ENCODE data around the gene MXD3.
A peak's percentile ranks its signal among the peaks of the same experiment; 100 is the strongest.
"Not testable (repeated sequence)": the region's sequence is repeated elsewhere in the genome, so short reads cannot be mapped to it uniquely, and the experiment has no call there.

MXD3 gene

DNA sequence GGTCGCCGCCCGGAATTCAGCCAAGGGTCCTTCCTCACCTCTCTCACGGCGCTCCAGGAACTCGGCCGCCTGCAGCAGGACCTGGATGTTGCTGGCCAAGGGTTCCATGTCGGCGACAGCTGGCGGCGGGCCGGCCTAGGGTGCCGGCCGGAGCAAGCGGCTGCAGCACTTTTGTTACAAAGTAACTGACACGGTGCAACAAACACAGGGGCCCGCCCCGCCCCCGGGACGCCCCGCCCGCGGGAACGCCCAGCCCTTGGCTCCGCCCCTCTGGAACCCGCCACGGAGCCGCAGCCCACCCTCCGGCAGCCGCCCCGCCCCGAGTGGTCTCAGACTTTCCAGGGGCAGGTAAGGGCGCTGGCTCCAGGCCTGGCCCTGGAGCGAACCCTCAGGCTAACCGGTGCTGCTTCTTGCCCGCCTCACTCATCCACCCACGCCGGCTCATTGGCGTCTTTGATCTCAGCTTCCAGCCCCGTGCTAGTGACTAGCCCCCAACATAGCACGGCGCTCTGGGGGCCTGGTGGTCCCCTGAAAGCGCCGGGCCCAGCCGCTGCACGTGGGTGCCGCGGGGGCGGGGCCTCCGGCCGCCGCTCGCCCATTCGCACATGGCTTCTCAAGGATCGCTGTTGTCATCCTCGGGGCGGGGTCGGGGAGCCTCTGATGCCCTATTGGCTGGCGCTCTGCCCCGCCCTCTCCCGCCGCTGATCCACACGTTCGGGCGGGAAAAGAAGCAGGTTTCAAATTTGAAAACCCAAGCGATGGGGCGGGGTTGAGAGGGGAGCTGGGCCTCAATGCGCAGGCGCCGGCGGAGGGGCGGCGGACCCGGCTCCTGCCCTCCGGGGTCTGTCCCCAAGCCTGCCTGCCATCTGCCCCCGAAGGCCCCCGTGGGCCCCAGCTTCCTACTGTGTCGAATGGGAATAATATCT is at the start of gene MXD3:
TSS of gene MXD3 (minus strand) at position 176 of the 926 bp plus-strand sequence. CDS start at position 108, 68 bp downstream.
- peak; percentile 96 for DNase-seq

- not testable (repeated sequence) for DNase-seq
Measured at GRCh38 chr5:177360740-177361139, 49.0 kb upstream of the MXD3 start.

GRCh38 chr5:177359860-177360259 is 48.2 kb upstream of the MXD3 start:
- no peak for DNase-seq

DNA sequence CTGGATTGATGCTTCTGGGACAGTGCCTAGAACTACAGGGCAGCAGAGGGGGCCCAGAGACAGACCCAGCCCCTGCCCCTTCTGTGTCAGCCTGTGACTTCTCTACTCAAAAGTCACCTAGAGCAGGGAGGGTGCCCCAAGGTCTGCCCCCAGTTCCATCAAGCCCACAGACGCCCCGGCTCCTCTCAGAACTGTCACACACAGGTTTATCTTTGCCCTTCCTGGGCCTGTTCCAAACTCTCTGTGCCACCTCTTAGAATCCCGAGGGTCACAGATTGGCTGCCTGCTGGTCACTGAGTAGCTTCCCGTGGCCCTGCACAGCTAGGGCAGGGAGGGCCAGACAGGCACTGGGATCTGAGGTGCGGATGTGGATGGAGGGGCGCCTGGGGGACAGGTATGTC is 47.8 kb upstream of the MXD3 start:
- no peak for DNase-seq

- no peak for DNase-seq
Measured at GRCh38 chr5:177358370-177358819, 46.7 kb upstream of the MXD3 start.

GRCh38 chr5:177357459-177358351 is 46.0 kb upstream of the MXD3 start, which contains the start of gene RGS14:
Gene RGS14 (plus strand): TSS chr5:177357924. CDS start chr5:177358025, 101 bp downstream.
- peak; percentile 45 for DNase-seq

- no peak for DNase-seq
Measured at GRCh38 chr5:177357146-177357458, 45.4 kb upstream of the MXD3 start.

DNA sequence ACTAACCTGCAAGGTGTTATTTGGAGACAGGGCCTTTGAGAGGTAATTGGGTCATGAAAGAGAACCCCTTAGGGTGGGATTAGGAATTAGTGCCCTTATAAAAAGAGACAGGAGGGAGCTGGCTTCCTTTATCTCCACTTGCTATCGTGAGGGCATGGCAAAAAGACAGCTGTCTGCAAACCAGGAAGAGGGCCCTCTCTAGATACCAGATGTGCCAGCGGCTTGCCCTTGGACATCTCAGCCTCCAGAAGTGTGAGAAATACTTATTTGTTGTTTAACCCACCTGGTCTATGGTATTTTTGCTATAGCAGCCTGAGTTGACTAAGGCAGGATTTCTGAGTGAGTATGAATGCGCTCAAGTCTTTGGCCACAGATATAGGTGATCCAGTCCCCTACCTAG is 45.0 kb upstream of the MXD3 start:
- no peak for DNase-seq

GRCh38 chr5:177355868-177356168 is 44.1 kb upstream of the MXD3 start:
- DNase-seq = no peak

DNA sequence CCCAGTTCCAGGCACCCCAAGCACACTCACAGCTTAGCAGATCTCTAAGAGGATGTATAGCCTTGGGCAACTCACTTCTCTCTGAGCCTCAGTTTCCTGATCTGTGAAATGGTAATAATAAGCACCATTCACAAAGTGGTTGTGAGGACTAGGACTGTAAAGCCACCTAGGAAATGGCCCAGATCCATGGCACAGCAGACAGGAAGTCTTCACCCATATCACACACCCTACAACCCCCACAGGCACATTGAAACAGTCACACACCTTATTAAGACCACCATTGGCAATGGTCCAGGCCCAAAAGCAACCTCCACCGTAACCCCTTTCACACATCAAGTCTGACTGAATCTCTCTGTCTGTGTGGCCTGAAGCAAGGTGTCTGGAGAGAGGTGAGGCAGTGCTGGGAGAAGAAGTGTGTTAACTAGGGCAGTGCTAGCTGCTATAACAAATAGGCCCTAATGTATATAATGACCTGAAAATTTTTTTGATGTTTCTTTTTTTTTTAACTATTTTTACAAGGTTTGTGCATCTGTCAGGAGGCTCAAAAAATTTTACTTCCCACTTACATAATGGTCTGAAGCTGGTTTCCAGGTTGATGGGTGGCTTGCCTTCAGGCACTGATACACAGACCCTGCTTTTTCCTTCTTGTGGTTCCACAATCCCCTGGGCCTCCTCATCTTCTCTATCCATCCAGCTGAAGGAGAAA is 43.6 kb upstream of the MXD3 start:
- no peak for DNase-seq

DNA sequence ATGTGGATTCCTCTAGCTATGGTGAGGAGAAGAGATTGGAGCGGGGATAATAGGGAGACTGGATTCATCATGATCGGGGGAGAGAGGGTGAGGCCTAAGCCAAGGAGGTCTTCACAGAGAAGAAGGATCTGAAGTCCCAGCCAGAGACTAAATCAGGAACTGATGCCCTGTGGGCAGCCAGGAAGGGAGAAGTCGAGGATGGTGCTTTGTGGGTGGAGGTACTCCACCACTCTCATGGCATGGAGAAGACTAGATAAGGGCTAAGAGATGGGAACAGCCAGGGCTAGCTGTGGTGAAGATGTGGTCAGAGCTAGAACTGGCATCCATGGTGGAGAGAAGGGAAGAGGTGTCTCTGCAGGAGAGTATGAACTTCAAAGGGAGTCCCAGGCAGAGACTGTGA is 43.0 kb upstream of the MXD3 start:
- no peak for DNase-seq

GRCh38 chr5:177354256-177354655 is 42.6 kb upstream of the MXD3 start:
- no peak for DNase-seq

- DNase-seq = no peak
Measured at GRCh38 chr5:177353093-177353492, 41.4 kb upstream of the MXD3 start.

GRCh38 chr5:177351392-177352329 is 40.0 kb upstream of the MXD3 start, which contains the start of gene LMAN2:
Gene LMAN2 (minus strand): TSS chr5:177351668. CDS start chr5:177351647, 21 bp downstream.
- DNase-seq = peak; percentile 98

GRCh38 chr5:177350776-177351391 is 39.2 kb upstream of the MXD3 start:
- no peak for DNase-seq

- no peak for DNase-seq
Measured at GRCh38 chr5:177349762-177350161, 38.1 kb upstream of the MXD3 start.

- no peak for DNase-seq
Measured at GRCh38 chr5:177349362-177349647, 37.6 kb upstream of the MXD3 start.

DNA sequence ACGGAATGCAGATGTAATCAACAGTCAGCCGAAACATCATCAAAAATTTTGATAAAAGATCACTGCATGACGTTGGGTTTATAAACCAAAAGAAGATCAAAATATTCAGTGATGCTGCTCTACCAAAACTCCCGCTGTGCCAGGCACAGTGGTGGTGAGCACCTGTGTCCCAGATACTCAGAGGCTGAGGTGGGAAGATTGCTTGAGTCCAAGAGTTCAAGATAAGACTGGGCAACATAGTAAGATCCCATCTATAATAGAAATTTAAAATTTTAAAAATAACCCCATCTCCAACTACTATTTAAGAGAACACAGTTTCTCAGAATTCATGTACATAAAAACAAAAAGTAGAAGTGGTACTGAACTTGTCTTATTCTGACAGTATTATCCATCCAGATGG is 36.0 kb upstream of the MXD3 start:
- DNase-seq = no peak

GRCh38 chr5:177346820-177347219 is 35.1 kb upstream of the MXD3 start:
- DNase-seq = no peak

DNA sequence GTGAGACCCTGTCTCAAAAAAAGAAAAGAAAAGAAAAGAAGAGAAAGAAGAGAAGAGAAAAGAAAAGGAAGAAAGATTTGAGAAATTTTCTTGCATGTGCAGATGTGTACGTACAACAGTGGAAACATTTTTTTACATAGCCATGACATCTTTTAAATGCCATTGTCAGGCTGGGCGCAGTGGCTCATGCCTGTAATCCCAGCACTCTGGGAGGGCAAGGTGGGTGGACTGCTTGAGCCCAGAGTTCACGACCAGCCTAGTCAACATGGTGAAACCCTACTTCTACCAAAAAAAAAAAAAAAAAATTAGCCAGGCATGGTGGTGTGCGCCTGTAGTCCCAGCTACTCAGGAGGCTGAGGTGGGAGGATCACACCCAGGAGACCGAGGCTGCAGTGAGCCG is 33.2 kb upstream of the MXD3 start:
- DNase-seq = no peak

- no peak for DNase-seq
Measured at GRCh38 chr5:177343777-177344176, 32.1 kb upstream of the MXD3 start.

GRCh38 chr5:177343000-177343399 is 31.3 kb upstream of the MXD3 start:
- DNase-seq = not testable (repeated sequence)

Data from fibroblast of skin of right quadriceps (primary cell).